Measurements from ENCODE around the gene LDHAL6B. TPM values are rescaled to one million over a fixed set of nuclear protein-coding genes. Genes with fewer than 3 reads are reported as not detected.

Gene LDHAL6B
- total and polyA plus RNA-seq, 2 experiments from 2014 or later = not detected

DNA sequence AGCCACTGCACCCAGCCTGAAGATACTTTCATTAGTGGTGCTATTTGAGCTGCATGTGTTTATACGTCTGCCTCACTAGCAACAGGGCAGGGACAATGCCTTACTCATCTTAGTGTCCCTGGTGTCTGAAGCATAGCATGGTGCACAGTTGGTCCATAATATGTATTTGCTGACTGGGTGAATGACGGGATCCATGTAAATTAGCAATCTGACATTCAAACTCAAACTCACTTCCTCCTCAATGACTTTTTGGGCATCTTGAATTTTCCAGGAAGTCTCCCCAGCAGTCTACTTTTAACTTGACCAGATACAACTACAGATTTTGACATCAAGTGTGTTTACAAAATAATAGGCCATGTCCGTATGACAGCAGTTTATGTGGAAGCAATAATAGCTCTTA lies 3.0 kb upstream of the LDHAL6B start:
- H3K36me3 ChIP-seq (ENCODE audit: insufficient read depth) = peaks cover 19% of the 10 kb centered on the region
- H3K27ac Mint-ChIP-seq = no peak overlapping the region
- TF ChIP-seq ETS1 (IDR thresholded peaks at IDR 0.05) = no peak
- no peak for TF ChIP-seq STAT1 (IDR thresholded peaks at IDR 0.05; ENCODE audit: unreplicated experiment)
- TF ChIP-seq REST (IDR thresholded peaks at IDR 0.05; ENCODE audit: unreplicated experiment) = no peak
- TF ChIP-seq EZH2 (IDR thresholded peaks at IDR 0.05; ENCODE audit: low read depth, unreplicated experiment) = no peak
- no peak for TF ChIP-seq CREB1 (CRISPR knock-in tag; IDR thresholded peaks at IDR 0.05; ENCODE audit: low read depth)
- TF ChIP-seq JUNB (IDR thresholded peaks at IDR 0.05; ENCODE audit: unreplicated experiment) = no peak
- TF ChIP-seq POLR2AphosphoS5 (IDR thresholded peaks at IDR 0.05; ENCODE audit: low read depth) = no peak
- TF ChIP-seq, protein P1, sequence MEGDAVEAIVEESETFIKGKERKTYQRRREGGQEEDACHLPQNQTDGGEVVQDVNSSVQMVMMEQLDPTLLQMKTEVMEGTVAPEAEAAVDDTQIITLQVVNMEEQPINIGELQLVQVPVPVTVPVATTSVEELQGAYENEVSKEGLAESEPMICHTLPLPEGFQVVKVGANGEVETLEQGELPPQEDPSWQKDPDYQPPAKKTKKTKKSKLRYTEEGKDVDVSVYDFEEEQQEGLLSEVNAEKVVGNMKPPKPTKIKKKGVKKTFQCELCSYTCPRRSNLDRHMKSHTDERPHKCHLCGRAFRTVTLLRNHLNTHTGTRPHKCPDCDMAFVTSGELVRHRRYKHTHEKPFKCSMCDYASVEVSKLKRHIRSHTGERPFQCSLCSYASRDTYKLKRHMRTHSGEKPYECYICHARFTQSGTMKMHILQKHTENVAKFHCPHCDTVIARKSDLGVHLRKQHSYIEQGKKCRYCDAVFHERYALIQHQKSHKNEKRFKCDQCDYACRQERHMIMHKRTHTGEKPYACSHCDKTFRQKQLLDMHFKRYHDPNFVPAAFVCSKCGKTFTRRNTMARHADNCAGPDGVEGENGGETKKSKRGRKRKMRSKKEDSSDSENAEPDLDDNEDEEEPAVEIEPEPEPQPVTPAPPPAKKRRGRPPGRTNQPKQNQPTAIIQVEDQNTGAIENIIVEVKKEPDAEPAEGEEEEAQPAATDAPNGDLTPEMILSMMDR (conservative IDR thresholded peaks at IDR 0.05; ENCODE audit: low read depth in 2 of 2) = no peak
- TF ChIP-seq ZNF331 (CRISPR knock-in tag; IDR thresholded peaks at IDR 0.05; ENCODE audit: low read depth) = no peak
- no peak for TF ChIP-seq EZH2phosphoT487 (IDR thresholded peaks at IDR 0.05; ENCODE audit: unreplicated experiment)
- TF ChIP-seq, protein P2, sequence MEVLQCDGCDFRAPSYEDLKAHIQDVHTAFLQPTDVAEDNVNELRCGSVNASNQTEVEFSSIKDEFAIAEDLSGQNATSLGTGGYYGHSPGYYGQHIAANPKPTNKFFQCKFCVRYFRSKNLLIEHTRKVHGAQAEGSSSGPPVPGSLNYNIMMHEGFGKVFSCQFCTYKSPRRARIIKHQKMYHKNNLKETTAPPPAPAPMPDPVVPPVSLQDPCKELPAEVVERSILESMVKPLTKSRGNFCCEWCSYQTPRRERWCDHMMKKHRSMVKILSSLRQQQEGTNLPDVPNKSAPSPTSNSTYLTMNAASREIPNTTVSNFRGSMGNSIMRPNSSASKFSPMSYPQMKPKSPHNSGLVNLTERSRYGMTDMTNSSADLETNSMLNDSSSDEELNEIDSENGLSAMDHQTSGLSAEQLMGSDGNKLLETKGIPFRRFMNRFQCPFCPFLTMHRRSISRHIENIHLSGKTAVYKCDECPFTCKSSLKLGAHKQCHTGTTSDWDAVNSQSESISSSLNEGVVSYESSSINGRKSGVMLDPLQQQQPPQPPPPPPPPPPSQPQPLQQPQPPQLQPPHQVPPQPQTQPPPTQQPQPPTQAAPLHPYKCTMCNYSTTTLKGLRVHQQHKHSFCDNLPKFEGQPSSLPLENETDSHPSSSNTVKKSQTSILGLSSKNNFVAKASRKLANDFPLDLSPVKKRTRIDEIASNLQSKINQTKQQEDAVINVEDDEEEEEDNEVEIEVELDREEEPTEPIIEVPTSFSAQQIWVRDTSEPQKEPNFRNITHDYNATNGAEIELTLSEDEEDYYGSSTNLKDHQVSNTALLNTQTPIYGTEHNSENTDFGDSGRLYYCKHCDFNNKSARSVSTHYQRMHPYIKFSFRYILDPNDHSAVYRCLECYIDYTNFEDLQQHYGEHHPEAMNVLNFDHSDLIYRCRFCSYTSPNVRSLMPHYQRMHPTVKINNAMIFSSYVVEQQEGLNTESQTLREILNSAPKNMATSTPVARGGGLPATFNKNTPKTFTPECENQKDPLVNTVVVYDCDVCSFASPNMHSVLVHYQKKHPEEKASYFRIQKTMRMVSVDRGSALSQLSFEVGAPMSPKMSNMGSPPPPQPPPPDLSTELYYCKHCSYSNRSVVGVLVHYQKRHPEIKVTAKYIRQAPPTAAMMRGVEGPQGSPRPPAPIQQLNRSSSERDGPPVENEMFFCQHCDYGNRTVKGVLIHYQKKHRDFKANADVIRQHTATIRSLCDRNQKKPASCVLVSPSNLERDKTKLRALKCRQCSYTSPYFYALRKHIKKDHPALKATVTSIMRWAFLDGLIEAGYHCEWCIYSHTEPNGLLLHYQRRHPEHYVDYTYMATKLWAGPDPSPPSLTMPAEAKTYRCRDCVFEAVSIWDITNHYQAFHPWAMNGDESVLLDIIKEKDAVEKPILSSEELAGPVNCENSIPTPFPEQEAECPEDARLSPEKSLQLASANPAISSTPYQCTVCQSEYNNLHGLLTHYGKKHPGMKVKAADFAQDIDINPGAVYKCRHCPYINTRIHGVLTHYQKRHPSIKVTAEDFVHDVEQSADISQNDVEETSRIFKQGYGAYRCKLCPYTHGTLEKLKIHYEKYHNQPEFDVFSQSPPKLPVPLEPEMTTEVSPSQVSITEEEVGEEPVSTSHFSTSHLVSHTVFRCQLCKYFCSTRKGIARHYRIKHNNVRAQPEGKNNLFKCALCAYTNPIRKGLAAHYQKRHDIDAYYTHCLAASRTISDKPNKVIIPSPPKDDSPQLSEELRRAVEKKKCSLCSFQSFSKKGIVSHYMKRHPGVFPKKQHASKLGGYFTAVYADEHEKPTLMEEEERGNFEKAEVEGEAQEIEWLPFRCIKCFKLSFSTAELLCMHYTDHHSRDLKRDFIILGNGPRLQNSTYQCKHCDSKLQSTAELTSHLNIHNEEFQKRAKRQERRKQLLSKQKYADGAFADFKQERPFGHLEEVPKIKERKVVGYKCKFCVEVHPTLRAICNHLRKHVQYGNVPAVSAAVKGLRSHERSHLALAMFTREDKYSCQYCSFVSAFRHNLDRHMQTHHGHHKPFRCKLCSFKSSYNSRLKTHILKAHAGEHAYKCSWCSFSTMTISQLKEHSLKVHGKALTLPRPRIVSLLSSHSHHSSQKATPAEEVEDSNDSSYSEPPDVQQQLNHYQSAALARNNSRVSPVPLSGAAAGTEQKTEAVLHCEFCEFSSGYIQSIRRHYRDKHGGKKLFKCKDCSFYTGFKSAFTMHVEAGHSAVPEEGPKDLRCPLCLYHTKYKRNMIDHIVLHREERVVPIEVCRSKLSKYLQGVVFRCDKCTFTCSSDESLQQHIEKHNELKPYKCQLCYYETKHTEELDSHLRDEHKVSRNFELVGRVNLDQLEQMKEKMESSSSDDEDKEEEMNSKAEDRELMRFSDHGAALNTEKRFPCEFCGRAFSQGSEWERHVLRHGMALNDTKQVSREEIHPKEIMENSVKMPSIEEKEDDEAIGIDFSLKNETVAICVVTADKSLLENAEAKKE (CRISPR knock-in tag; IDR thresholded peaks at IDR 0.05) = no peak
- no peak for TF ChIP-seq ZNF114 (CRISPR knock-in tag; IDR thresholded peaks at IDR 0.05)
- TF ChIP-seq NANOG (IDR thresholded peaks at IDR 0.05; ENCODE audit: borderline replicate concordance) = no peak
- no peak overlapping the region for H3K4me3 ChIP-seq
- H3K9me2 ChIP-seq (ENCODE audit: insufficient read depth) = no peaks in the 10 kb centered on the region
- no peak overlapping the region for H3K4me2 ChIP-seq
- DNase-seq (ENCODE audit: low spot score) (no peak), ATAC-seq (no peak)
- no peaks in the 10 kb centered on the region for H3K4me1 ChIP-seq (ENCODE audit: insufficient read depth)
- H3K9me3 Mint-ChIP-seq = no peaks in the 10 kb centered on the region
- no peaks in the 10 kb centered on the region for H3K79me2 ChIP-seq (replicated peaks; ENCODE audit: insufficient read depth)
- no peak overlapping the region for H2AFZ ChIP-seq
- H3F3A ChIP-seq (replicated peaks; ENCODE audit: low read depth) = no peaks in the 10 kb centered on the region
- H3K27me3 ChIP-seq (ENCODE audit: insufficient read depth) = no peaks in the 10 kb centered on the region
- H3K4me1 Mint-ChIP-seq = no peaks in the 10 kb centered on the region
- H3K27me3 Mint-ChIP-seq (ENCODE audit: insufficient read depth, low read depth, poor library complexity) = no peaks in the 10 kb centered on the region
- no peak overlapping the region for H3K27ac ChIP-seq (ENCODE audit: low read depth)
- H3K36me3 Mint-ChIP-seq (ENCODE audit: low read depth) = peaks cover 27% of the 10 kb centered on the region
- peaks cover 4% of the 10 kb centered on the region; the same call in 1 of the 2 replicates for H4K20me1 ChIP-seq (replicated peaks; ENCODE audit: insufficient read depth)
- H3K4me3 Mint-ChIP-seq = no peak overlapping the region
